ENCODE measurements around the gene KDM1A. TPM values are rescaled to one million over a fixed set of nuclear protein-coding genes. Genes with fewer than 3 reads are reported as not detected.
A peak's percentile ranks its signal among the peaks of the same experiment; 100 is the strongest.
"Not testable (repeated sequence)": the region's sequence is repeated elsewhere in the genome, so short reads cannot be mapped to it uniquely, and the experiment has no call there.

The KDM1A gene
- total RNA-seq, 4 donors from 2014 or later, result 37.8 to 64.1 (median 62.3) TPM

DNA sequence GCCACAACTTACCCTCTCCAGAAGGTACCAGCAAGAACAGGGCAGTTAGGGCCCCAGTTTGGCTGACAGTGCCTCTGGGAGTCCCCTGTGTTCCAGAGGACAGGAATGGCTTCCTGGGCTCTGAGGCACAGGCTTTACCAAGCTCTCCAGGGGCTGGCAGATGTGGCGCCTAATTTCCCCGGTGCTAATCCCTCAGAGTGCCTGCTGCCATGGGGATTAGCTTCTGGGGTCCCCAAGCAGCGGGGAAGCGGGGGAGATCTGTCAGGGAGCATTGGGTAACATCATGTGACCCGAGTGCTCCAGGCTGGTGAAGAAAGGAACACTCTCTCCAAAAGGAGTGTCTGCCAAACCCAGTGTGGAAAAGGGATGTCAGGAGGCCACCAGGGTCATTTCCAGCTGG lies 46.5 kb upstream of the KDM1A start, which contains the start of gene LACTBL1:
LACTBL1 (minus strand) TSS at position 107 of the 400 bp plus-strand sequence. CDS start 550 bp downstream, outside the sequence.
- DNase-seq, result no peak
- WGBS, 2 donors, result 43 to 67% methylated on average over 1 to 3 of the region's 5 CpGs
- no peak within 1 kb of the TSS for H3K27ac ChIP-seq

DNA sequence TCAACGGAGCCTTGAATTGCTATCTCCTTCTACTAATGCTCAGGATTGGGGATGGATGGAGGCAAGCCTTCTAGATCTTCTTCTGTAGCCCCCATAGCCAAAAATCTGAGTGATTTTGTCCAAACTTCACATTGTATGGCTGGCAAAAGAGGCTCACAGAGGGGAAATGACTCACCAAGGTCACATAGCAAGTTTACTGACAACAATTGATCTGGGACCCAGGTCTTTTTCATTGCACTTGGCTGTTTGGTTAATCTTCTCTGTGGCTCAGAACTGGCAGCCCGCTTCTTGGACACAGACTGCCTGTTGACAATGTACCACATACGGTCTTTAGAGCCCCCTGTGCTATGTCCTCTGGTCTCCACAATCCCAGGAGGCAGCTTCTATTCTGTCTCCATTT lies 43.6 kb upstream of the KDM1A start:
- no peaks in the 10 kb centered on the region for H3K9me3 ChIP-seq
- 83% methylated on average over 2 of the region's 3 CpGs; no CpG with 5 or more reads in 1 of the 2 donors for WGBS, 2 donors
- no peak for DNase-seq
- intact Hi-C loops (cut with DNase I), result loop anchor here (10.0 kb wide), 2 partner anchors 109 to 209 kb away; no protein-coding TSS in a partner anchor
- peaks cover 0 to 47% (median 0%) of the 10 kb centered on the region in 4 donors for H3K27me3 ChIP-seq
- no peaks in the 10 kb centered on the region for H3K36me3 ChIP-seq
- TF ChIP-seq, protein P1, sequence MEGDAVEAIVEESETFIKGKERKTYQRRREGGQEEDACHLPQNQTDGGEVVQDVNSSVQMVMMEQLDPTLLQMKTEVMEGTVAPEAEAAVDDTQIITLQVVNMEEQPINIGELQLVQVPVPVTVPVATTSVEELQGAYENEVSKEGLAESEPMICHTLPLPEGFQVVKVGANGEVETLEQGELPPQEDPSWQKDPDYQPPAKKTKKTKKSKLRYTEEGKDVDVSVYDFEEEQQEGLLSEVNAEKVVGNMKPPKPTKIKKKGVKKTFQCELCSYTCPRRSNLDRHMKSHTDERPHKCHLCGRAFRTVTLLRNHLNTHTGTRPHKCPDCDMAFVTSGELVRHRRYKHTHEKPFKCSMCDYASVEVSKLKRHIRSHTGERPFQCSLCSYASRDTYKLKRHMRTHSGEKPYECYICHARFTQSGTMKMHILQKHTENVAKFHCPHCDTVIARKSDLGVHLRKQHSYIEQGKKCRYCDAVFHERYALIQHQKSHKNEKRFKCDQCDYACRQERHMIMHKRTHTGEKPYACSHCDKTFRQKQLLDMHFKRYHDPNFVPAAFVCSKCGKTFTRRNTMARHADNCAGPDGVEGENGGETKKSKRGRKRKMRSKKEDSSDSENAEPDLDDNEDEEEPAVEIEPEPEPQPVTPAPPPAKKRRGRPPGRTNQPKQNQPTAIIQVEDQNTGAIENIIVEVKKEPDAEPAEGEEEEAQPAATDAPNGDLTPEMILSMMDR (IDR thresholded peaks at IDR 0.05), result no peak
- no peak for TF ChIP-seq POLR2A (IDR thresholded peaks at IDR 0.05)
- H3K4me1 ChIP-seq, result peaks cover 0 to 10% (median 0%) of the 10 kb centered on the region in 3 donors
- H3K27ac ChIP-seq, result no peak overlapping the region
- no peak overlapping the region for H3K4me3 ChIP-seq

More for the DNA sequence above, 46.5 kb upstream of the KDM1A start, which contains the start of gene LACTBL1:
- H3K36me3 ChIP-seq, result no peaks in the 10 kb centered on the region
- peaks cover 0 to 72% (median 2%) of the 10 kb centered on the region in 4 donors for H3K27me3 ChIP-seq
- intact Hi-C loops (cut with DNase I), result loop anchor here (10.0 kb wide), 2 partner anchors 112 to 212 kb away; no protein-coding TSS in a partner anchor
- TF ChIP-seq POLR2A (IDR thresholded peaks at IDR 0.05), result no peak
- TF ChIP-seq, protein P1 (IDR thresholded peaks at IDR 0.05), result no peak
- no peaks in the 10 kb centered on the region for H3K9me3 ChIP-seq
- H3K4me3 ChIP-seq, result no peak within 1 kb of the TSS
- peaks cover 0 to 23% (median 0%) of the 10 kb centered on the region in 3 donors for H3K4me1 ChIP-seq

DNA sequence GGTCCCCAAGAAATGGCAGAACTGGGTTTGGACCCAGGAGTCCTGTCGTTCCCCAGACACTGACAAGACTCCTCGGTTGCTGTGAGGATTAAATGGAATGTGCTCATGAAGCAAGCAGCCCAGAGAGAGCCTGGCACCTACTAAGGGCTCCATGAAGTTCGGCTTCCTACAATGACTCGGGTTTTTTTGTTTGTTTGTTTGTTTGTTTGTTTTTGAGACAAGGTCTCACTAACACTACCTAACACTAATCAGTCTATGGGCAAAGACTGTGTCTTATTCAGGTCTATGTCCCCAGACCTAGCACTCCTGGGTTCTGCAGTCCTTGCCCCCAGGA lies 43.2 kb upstream of the KDM1A start:
- intact Hi-C loops (cut with DNase I), result loop anchor here (10.0 kb wide), 2 partner anchors 109 to 209 kb away; no protein-coding TSS in a partner anchor
- no peak overlapping the region for H3K4me3 ChIP-seq
- peaks cover 0 to 43% (median 0%) of the 10 kb centered on the region in 4 donors for H3K27me3 ChIP-seq
- no peak overlapping the region for H3K27ac ChIP-seq
- WGBS, 2 donors, result 41% methylated on average over 4 of the region's 4 CpGs
- H3K9me3 ChIP-seq, result no peaks in the 10 kb centered on the region
- H3K4me1 ChIP-seq, result peaks cover 0 to 10% (median 0%) of the 10 kb centered on the region in 3 donors
- TF ChIP-seq, protein P1 (IDR thresholded peaks at IDR 0.05), result no peak
- TF ChIP-seq POLR2A (IDR thresholded peaks at IDR 0.05), result no peak
- no peak for DNase-seq
- H3K36me3 ChIP-seq, result no peaks in the 10 kb centered on the region

DNA sequence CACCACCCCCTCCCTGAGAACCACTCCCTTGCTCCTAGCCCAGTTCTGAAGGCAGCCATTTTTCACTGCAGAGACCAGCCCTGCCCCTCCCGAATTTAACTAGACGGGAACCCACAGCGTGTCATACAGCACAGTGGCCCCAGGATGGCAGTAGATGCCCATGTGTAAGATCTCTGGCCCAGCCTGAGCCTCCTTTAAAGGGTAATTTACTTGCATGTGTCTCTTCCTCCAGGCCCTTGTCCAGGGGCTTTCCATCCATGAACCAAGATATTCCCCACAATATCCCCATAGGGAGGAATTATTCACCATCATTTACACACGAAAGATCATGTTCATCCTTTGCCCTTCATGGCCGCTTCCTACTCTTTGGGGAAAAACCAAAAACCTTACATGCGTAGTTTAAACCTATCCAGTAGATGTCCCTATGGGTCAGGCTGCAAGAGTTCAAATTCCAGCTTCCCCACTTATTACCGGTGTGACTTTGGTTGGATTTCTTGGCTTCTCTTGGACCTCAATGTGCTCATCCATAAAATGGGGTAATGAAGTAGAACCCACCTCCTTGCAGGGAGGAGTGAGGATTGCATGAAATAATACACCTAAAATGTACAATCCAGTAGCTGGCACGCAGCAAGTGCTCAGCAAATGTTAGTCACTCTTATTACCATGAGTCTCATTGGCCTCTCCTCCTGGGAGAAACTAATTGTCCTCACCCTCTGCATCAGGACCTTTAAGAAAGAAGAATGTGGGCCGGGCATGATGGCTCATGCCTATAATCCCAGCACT lies 42.6 kb upstream of the KDM1A start:
- Histone ChIP-seq H3K36me3 (no peaks in the 10 kb centered on the region), H3K9me3 (no peaks in the 10 kb centered on the region), H3K27ac (no peak overlapping the region), H3K4me1 (peaks cover 0 to 10% (median 0%) of the 10 kb centered on the region in 3 donors), H3K4me3 (no peak overlapping the region), H3K27me3 (peaks cover 0 to 37% (median 0%) of the 10 kb centered on the region in 4 donors)
- TF ChIP-seq POLR2A (IDR thresholded peaks at IDR 0.05), result no peak
- TF ChIP-seq, protein P1 (IDR thresholded peaks at IDR 0.05), result peak; percentile 48 to 92 (median 74)
- intact Hi-C loops (cut with DNase I), result loop anchor here (10.0 kb wide), 2 partner anchors 108 to 208 kb away; no protein-coding TSS in a partner anchor
- WGBS, 2 donors, result 14 to 21% methylated on average over 6 to 8 of the region's 9 CpGs
- peak; percentile 10 for DNase-seq

DNA sequence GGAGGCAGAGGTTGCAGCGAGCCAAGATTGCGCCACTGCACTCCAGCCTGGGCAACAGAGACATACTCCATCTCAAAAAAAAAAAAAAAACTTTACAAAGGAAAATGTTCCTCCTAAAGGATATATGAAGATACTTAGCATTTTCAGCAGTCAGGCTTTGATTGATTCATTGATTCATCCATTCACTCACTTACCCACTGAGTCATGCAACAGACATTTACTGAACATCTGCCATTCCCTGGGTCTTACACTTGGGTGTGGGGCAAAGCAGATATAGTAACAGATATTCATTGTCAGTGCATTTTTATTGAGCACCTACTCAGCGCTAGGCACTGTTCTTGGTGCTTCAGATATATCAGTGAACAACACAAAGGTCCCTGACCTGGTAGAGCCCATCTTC lies 41.0 kb upstream of the KDM1A start:
- no peak overlapping the region for H3K4me3 ChIP-seq
- intact Hi-C loops (cut with DNase I), result loop anchor here (10.0 kb wide), 2 partner anchors 107 to 207 kb away; no protein-coding TSS in a partner anchor
- TF ChIP-seq POLR2A (IDR thresholded peaks at IDR 0.05), result no peak
- TF ChIP-seq, protein P1 (IDR thresholded peaks at IDR 0.05), result no peak
- H3K27me3 ChIP-seq, result peaks cover 0 to 34% (median 0%) of the 10 kb centered on the region in 4 donors
- no peaks in the 10 kb centered on the region for H3K36me3 ChIP-seq
- peaks cover 0 to 10% (median 0%) of the 10 kb centered on the region in 3 donors for H3K4me1 ChIP-seq
- H3K27ac ChIP-seq, result no peak overlapping the region
- 81 to 83% methylated on average over 3 of the region's 3 CpGs for WGBS, 2 donors
- DNase-seq, result no peak
- H3K9me3 ChIP-seq, result no peaks in the 10 kb centered on the region

DNA sequence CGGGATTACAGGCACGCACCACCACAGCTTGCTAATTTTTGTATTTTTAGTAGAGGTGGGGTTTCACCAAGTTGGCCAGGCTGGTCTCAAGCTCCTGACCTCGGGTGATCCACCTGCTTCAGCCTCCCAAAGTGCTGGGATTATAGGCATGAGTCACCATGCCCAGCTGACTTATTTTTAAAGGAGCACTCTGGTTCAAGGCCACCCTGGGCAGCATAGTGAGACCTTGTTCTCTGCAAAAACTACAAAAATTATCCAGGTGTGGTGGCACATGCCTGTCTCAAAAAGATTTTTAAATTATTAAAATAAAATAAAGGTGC lies 38.8 kb upstream of the KDM1A start:
- intact Hi-C loops (cut with DNase I); H3K27ac ChIP-seq; DNase-seq; H3K36me3 ChIP-seq; H3K4me3 ChIP-seq; H3K9me3 ChIP-seq: not testable (repeated sequence)
- Histone ChIP-seq H3K27me3 (peaks cover 0 to 19% (median 0%) of the 10 kb centered on the region in 4 donors), H3K4me1 (peaks cover 0 to 10% (median 0%) of the 10 kb centered on the region in 3 donors)
- 65 to 71% methylated on average over 3 of the region's 3 CpGs for WGBS, 2 donors

Data from esophagus squamous epithelium (tissue), 5 donors.